Retinal pigment epithelial cell (primary cell): ENCODE results near the gene CSNK2B.

Experiments used
- DNase-seq: peaks from one replicate; pipeline ENCODE4 v3.0.0-alpha.2; 2010; ENCODE audit warnings: low read depth
- H3K4me3 ChIP-seq: 2 replicates; pipeline ENCODE4 v1.5.1; 2011; ENCODE audit warnings: mild to moderate bottlenecking, low read length, control low read depth, moderate library complexity
- TF ChIP-seq, protein P1 (sequence below): conservative IDR thresholded peaks from 2 replicates; pipeline ENCODE4 v1.5.1; 2011; ENCODE audit warnings: low read depth, low read length, control low read depth, inconsistent platforms

Gene CSNK2B

GRCh38 chr6:31711233-31711632 lies 45.4 kb downstream of the CSNK2B start:
- no peak overlapping the region for H3K4me3 ChIP-seq
- no peak for DNase-seq
- TF ChIP-seq, protein P1, sequence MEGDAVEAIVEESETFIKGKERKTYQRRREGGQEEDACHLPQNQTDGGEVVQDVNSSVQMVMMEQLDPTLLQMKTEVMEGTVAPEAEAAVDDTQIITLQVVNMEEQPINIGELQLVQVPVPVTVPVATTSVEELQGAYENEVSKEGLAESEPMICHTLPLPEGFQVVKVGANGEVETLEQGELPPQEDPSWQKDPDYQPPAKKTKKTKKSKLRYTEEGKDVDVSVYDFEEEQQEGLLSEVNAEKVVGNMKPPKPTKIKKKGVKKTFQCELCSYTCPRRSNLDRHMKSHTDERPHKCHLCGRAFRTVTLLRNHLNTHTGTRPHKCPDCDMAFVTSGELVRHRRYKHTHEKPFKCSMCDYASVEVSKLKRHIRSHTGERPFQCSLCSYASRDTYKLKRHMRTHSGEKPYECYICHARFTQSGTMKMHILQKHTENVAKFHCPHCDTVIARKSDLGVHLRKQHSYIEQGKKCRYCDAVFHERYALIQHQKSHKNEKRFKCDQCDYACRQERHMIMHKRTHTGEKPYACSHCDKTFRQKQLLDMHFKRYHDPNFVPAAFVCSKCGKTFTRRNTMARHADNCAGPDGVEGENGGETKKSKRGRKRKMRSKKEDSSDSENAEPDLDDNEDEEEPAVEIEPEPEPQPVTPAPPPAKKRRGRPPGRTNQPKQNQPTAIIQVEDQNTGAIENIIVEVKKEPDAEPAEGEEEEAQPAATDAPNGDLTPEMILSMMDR: no peak

DNA sequence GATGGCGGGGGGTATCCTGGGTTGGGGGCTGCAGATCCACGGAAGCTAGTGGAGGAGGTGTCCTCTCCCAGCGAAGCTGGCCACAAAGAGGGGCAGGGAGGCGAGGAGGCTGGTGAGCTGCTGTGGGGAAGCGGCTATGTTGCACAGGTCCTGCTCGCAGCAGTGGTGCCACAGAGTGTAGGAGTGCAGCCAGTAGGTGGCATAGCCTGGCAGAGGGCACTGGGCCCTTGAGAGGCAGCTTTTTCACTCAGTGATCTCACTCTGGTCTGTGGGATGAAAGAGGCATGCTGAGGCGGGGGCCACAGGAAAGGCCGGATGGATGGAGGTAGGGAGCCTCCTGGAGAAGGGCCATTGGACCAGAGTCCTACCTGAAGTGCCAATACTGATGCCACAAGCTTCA lies 46.4 kb downstream of the CSNK2B start:
- H3K4me3 ChIP-seq: no peak overlapping the region
- TF ChIP-seq, protein P1: peak; percentile 43
- DNase-seq: no peak

DNA sequence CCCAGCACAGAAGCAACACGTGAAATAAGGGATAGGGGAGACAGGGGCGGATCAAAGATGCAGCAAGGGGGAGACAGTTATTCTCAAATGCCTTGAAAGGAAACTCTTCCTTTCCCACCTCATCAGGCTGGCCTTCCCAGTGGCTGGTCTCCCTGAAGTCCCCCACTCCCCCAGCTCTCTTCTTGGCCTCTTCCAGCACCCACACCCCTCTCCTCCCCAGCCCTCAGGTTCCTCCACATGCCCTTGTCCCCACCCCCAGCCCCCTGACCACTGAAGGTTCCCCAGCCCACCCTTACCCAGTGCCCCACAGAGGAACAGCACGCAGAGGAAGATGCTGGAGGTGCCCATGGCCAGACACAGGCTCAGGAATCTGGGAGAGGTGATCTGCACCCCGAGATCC lies 47.6 kb downstream of the CSNK2B start:
- no peak overlapping the region for H3K4me3 ChIP-seq
- TF ChIP-seq, protein P1: no peak
- DNase-seq: no peak

GRCh38 chr6:31713991-31714684 lies 48.3 kb downstream of the CSNK2B start:
- H3K4me3 ChIP-seq: no peak overlapping the region
- TF ChIP-seq, protein P1: no peak

DNA sequence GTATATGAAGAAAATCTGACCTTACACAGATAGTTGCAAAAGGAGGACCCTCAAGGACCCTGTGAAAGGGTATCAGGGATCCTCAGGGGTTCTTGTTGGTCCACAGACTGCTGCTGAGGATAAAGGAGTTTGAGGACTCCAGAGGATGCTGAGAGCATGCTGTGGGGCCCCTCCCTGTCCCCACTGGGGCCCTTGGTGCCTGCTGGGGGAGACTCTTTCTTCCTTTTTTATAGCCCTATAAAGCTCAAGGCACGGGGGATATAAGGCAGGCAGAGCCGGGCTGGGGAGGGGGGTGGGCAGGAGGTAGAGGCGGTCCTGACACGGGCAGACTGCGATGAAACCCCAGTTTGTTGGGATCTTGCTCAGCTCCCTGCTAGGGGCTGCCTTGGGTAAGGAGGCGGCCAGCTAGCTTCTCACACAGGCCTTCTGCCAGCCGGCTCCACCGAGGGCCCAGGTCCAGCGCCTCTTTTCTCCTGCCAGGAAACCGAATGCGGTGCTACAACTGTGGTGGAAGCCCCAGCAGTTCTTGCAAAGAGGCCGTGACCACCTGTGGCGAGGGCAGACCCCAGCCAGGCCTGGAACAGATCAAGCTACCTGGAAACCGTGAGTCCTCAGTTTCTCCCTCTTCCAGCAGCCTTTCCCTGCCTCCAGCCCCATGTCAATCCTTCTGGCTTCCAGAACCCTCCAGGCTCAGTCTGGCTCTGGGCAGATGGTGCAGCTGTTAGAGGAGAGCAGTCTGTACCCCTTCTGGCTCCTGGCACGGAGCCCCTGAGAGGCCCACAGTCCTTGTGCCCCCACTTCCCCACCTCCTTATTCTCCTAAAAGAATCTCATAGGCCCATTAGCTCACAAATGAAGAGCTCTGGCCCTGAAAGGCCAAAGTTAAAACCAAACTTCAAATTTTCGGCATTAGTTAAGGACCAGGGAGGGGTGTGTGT lies 49.4 kb downstream of the CSNK2B start, which contains the start of gene LY6G6D:
LY6G6D (plus strand) TSS at position 327 of the 937 bp plus-strand sequence; CDS start at position 335, 8 bp downstream.
- TF ChIP-seq, protein P1: no peak
- no peak for DNase-seq
- no peak within 1 kb of the TSS for H3K4me3 ChIP-seq

More at GRCh38 chr6:31713991-31714684, 48.3 kb downstream of the CSNK2B start:
- DNase-seq: no peak

DNA sequence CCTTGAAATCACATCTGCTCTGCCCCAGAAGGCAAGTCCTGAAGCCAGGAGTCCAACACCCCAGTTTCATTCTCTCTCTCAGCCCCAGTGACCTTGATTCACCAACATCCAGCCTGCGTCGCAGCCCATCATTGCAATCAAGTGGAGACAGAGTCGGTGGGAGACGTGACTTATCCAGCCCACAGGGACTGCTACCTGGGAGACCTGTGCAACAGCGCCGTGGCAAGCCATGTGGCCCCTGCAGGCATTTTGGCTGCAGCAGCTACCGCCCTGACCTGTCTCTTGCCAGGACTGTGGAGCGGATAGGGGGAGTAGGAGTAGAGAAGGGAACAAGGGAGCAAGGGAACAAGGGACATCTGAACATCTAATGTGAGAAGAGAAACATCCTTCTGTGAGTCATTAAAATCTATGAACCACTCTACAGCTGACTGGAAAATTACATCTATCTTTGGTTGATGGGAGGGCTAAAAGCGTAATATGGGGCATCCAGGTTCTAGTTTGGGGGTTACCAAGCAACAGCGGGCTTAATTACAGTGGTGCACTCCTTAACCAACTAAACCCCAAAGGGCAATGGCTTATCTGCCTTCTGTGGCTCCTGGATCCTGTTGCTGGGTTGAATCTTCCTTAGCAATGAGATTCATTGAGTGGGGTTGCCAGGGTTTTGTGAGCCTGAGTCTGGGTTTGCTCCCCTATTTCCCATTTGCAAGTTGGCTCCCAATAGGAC lies 51.8 kb downstream of the CSNK2B start:
- DNase-seq: no peak
- TF ChIP-seq, protein P1: no peak
- H3K4me3 ChIP-seq: no peak overlapping the region
